ENCODE data around the gene CHRNA7. TPM values are rescaled to one million over a fixed set of nuclear protein-coding genes. Genes with fewer than 3 reads are reported as not detected.
"Not testable (repeated sequence)": the region's sequence is repeated elsewhere in the genome, so short reads cannot be mapped to it uniquely, and the experiment has no call there.

The CHRNA7 gene
- total and polyA plus RNA-seq, 12 donors: 0.44 to 2.7 (median 1.1) TPM; not detected in 1

GRCh38 chr15:32148833-32149555 is 118.7 kb downstream of the CHRNA7 start:
- DNase-seq (no peak), ATAC-seq (no peak)
- 77 to 79% methylated on average over 15 of the region's 15 CpGs for WGBS, 2 donors
- Histone ChIP-seq H3K4me3 (no peak overlapping the region), H3K27me3 (peaks cover 0 to 11% (median 0%) of the 10 kb centered on the region in 7 donors), H3K27ac (no peak overlapping the region), H3K4me1 (no peaks in the 10 kb centered on the region), H3K9me3 (no peaks in the 10 kb centered on the region), H3K36me3 (no peaks in the 10 kb centered on the region)
- TF ChIP-seq CTCF (IDR thresholded peaks at IDR 0.05): no peak
- intact Hi-C loops (cut with DNase I): loop anchor here in 1 of 10 donors (5.0 kb wide), 1 partner anchor 47 kb away; no protein-coding TSS in a partner anchor

GRCh38 chr15:32152574-32152973 is 122.3 kb downstream of the CHRNA7 start:
- Histone ChIP-seq H3K27me3 (peaks cover 0 to 11% (median 0%) of the 10 kb centered on the region in 7 donors), H3K4me3 (no peak overlapping the region), H3K27ac (no peak overlapping the region), H3K4me1 (no peaks in the 10 kb centered on the region), H3K36me3 (no peaks in the 10 kb centered on the region), H3K9me3 (no peaks in the 10 kb centered on the region)
- ATAC-seq (no peak), DNase-seq (no peak)
- intact Hi-C loops (cut with DNase I): no loop called here
- WGBS, 2 donors: 36 to 58% methylated on average over 1 of the region's 1 CpG
- no peak for TF ChIP-seq CTCF (IDR thresholded peaks at IDR 0.05)

- H3K4me1 ChIP-seq; H3K4me3 ChIP-seq; H3K36me3 ChIP-seq; DNase-seq; H3K27ac ChIP-seq; H3K9me3 ChIP-seq; H3K27me3 ChIP-seq; intact Hi-C loops (cut with DNase I): not testable (repeated sequence)
- ATAC-seq: peak in 2 of 8 donors; percentile 24 to 47
- WGBS, 2 donors: no CpG with 5 or more reads among the region's 18 CpGs
Observed at GRCh38 chr15:32153868-32154623, 123.7 kb downstream of the CHRNA7 start.

GRCh38 chr15:32162143-32162542 is 131.8 kb downstream of the CHRNA7 start:
- no CpG with 5 or more reads among the region's 2 CpGs for WGBS, 2 donors
- DNase-seq; H3K4me3 ChIP-seq; ATAC-seq; H3K4me1 ChIP-seq; H3K27ac ChIP-seq; intact Hi-C loops (cut with DNase I); H3K27me3 ChIP-seq; H3K9me3 ChIP-seq; H3K36me3 ChIP-seq: not testable (repeated sequence)

GRCh38 chr15:32164065-32164464 is 133.8 kb downstream of the CHRNA7 start:
- H3K27ac ChIP-seq; DNase-seq; H3K27me3 ChIP-seq; H3K36me3 ChIP-seq; H3K9me3 ChIP-seq; intact Hi-C loops (cut with DNase I); ATAC-seq; H3K4me3 ChIP-seq; H3K4me1 ChIP-seq: not testable (repeated sequence)
- WGBS, 2 donors: no CpG with 5 or more reads among the region's 7 CpGs

GRCh38 chr15:32164747-32165146 is 134.4 kb downstream of the CHRNA7 start:
- not testable (repeated sequence) for ATAC-seq
- WGBS, 2 donors: no CpG with 5 or more reads among the region's 1 CpG

GRCh38 chr15:32165775-32166174 is 135.5 kb downstream of the CHRNA7 start:
- H3K4me3 ChIP-seq; H3K9me3 ChIP-seq; H3K36me3 ChIP-seq; intact Hi-C loops (cut with DNase I); H3K4me1 ChIP-seq; DNase-seq; H3K27ac ChIP-seq; H3K27me3 ChIP-seq: not testable (repeated sequence)
- WGBS, 2 donors: 59 to 69% methylated on average over 1 of the region's 5 CpGs
- ATAC-seq: peak in 2 of 8 donors; percentile 21 to 22

More at GRCh38 chr15:32164747-32165146, 134.4 kb downstream of the CHRNA7 start:
- intact Hi-C loops (cut with DNase I); H3K4me1 ChIP-seq; H3K27me3 ChIP-seq; H3K36me3 ChIP-seq; DNase-seq; H3K9me3 ChIP-seq; H3K27ac ChIP-seq; H3K4me3 ChIP-seq: not testable (repeated sequence)

GRCh38 chr15:32166270-32166669 is 136.0 kb downstream of the CHRNA7 start:
- H3K4me3 ChIP-seq; H3K4me1 ChIP-seq; intact Hi-C loops (cut with DNase I); H3K9me3 ChIP-seq; ATAC-seq; H3K27ac ChIP-seq; H3K27me3 ChIP-seq; DNase-seq; H3K36me3 ChIP-seq: not testable (repeated sequence)
- WGBS, 2 donors: 89 to 92% methylated on average over 4 of the region's 4 CpGs

GRCh38 chr15:32167913-32168312 is 137.6 kb downstream of the CHRNA7 start:
- intact Hi-C loops (cut with DNase I); DNase-seq; H3K36me3 ChIP-seq; H3K4me3 ChIP-seq; H3K27me3 ChIP-seq; H3K4me1 ChIP-seq; H3K9me3 ChIP-seq; H3K27ac ChIP-seq: not testable (repeated sequence)
- 98 to 99% methylated on average over 15 to 17 of the region's 35 CpGs for WGBS, 2 donors
- ATAC-seq: peak in 1 of 8 donors; percentile 62
